ENCODE measurements around the gene KRTAP5-4.
"Not testable (repeated sequence)": the region's sequence is repeated elsewhere in the genome, so short reads cannot be mapped to it uniquely, and the experiment has no call there.

The KRTAP5-4 gene

GRCh38 chr11:1581976-1582375 is 40.0 kb downstream of the KRTAP5-4 start:
- no peak for TF ChIP-seq CTCF (conservative IDR thresholded peaks at IDR 0.05; ENCODE audit: low read depth, low read length)
- DNase-seq (ENCODE audit: low read depth) = no peak
- no peak overlapping the region for H3K4me3 ChIP-seq (ENCODE audit: low read depth, low read length)

GRCh38 chr11:1576825-1577224 is 45.1 kb downstream of the KRTAP5-4 start:
- H3K4me3 ChIP-seq (ENCODE audit: low read depth, low read length) = no peak overlapping the region
- no peak for DNase-seq (ENCODE audit: low read depth)

GRCh38 chr11:1575756-1576155 is 46.2 kb downstream of the KRTAP5-4 start:
- DNase-seq (ENCODE audit: low read depth); H3K4me3 ChIP-seq (ENCODE audit: low read depth, low read length): not testable (repeated sequence)

More at GRCh38 chr11:1576825-1577224, 45.1 kb downstream of the KRTAP5-4 start:
- TF ChIP-seq CTCF (conservative IDR thresholded peaks at IDR 0.05; ENCODE audit: low read depth, low read length) = no peak

GRCh38 chr11:1574933-1575242 is 47.0 kb downstream of the KRTAP5-4 start:
- no peak for TF ChIP-seq CTCF (conservative IDR thresholded peaks at IDR 0.05; ENCODE audit: low read depth, low read length)
- no peak for DNase-seq (ENCODE audit: low read depth)

DNA sequence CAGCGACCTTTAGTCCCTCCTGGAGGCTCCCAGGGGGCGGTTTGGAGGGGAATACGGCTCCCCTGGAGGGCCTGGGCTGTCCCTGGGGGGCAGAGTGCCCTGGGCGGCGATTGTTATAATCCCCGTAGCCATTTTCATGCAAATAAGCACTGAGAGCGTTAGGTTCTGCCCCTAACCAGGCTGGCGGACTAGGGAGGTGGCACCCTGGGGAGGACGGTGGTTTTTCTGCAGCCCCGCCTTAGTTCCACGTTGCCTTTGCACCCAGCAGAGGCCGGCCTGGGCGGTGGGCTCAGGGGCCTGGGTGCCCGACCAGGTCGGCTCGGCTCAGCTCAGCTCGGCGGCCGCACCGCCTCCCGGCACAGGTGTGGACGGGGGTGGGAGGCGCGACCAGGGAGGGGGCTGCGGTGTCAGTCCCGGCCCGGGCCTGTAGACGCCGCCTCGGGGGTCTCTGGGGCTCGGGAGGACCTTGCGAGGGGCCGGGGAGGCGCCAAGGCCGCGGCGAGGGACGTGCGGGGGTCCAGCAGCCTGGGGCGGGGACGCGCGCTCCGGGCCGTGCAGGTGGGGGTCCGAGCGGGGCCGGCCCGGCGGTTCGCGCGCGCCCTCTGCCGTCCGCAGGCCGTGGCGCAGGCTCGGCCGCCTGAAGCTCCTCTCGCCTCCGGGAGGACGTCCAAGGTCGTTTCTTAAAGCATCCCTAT is 47.6 kb downstream of the KRTAP5-4 start:
- peak; percentile 44 for DNase-seq (ENCODE audit: low read depth)
- peak; percentile 62 for TF ChIP-seq CTCF (conservative IDR thresholded peaks at IDR 0.05; ENCODE audit: low read depth, low read length)
- no peak overlapping the region for H3K4me3 ChIP-seq (ENCODE audit: low read depth, low read length)

More at GRCh38 chr11:1574933-1575242, 47.0 kb downstream of the KRTAP5-4 start:
- no peak overlapping the region for H3K4me3 ChIP-seq (ENCODE audit: low read depth, low read length)

DNA sequence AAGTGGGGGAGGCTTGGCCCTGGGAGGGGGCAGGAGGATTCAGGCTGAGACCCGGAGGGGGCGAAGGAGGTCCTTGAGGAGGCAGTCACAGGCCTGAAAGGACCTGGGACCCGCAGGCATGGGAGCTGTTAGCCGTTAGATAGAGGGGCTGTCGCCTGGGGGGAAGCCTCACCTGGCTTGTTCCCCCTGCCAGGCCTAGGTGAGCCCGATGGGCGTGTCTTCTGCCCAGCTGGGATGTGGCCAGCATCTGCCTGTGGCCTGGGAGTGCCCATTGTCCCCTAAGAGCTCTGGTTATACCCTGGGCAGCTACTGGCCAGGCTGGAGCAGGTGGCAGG is 48.1 kb downstream of the KRTAP5-4 start:
- no peak for TF ChIP-seq CTCF (conservative IDR thresholded peaks at IDR 0.05; ENCODE audit: low read depth, low read length)
- no peak for DNase-seq (ENCODE audit: low read depth)
- no peak overlapping the region for H3K4me3 ChIP-seq (ENCODE audit: low read depth, low read length)

DNA sequence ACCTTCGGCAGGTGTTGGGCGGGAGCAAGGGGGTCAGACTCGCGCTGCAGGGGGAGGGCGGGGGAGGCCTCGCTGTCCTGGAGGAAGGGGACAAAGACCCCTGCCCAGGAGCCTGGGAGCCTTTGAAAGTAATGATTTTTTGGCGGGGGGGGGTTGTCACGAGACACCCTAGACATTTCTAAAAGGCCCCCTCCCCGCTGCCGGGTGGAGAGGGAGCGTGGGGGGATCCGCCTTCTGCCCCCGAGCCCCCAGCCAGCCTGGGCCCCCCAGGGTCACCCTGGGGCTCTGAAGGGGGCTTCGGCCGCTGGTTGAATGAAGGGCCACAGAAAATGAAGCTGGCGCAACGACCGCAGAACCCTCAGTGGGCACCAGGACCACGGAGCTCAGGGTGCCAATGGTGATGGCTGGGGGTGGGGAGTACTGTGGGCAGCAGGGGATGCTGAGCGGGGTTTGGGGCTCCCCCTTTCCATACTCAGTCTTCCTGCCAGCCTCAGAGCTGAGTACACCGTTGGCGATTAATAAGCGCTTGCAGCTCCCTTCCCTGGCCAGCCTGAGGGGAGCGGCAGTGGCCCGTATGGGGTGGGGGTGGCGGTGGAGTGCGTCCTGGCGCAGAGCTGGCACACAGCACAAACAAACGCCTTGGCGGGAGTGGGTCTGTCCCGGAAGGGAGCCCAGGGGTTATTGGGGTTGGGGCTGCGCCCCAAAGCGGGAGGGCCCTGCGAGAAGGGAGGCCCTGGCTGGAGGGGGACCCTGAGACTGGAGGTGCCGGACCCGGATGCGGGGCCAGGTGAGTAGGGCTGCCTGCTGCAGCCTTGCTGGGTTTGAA is 48.6 kb downstream of the KRTAP5-4 start:
- no peak overlapping the region for H3K4me3 ChIP-seq (ENCODE audit: low read depth, low read length)
- no peak for TF ChIP-seq CTCF (conservative IDR thresholded peaks at IDR 0.05; ENCODE audit: low read depth, low read length)
- no peak for DNase-seq (ENCODE audit: low read depth)

All from choroid plexus epithelial cell (primary cell).